HL-60 (cell line): ENCODE results near the gene MED14.

Experiments
- DNase-seq, 2 experiments: peaks; one replicate each; pipeline ENCODE4 v3.0.0-alpha.2; 2010 to 2020; ENCODE audit warnings: low read depth in 1 of 2, low spot score in 1 of 2
- H3K27ac ChIP-seq: fragments of 250-450 bp; sonication (Bioruptor Pico); replicated peaks from 2 replicates; pipeline ENCODE4 v1.5.1; 2020; ENCODE audit warnings: mild to moderate bottlenecking, moderate library complexity
- H3K27me3 ChIP-seq: fragments of 250-450 bp; sonication (Bioruptor Pico); 2 replicates; pipeline ENCODE4 v1.5.1; 2021; ENCODE audit warnings: mild to moderate bottlenecking, moderate library complexity; ENCODE audit not compliant: insufficient read depth, poor library complexity, severe bottlenecking
- H3K4me3 ChIP-seq: replicated peaks from 2 replicates; pipeline ENCODE4 v1.5.1; 2011; ENCODE audit warnings: mild to moderate bottlenecking, control low read depth, low read length; ENCODE audit not compliant: insufficient read depth
- GABPA ChIP-seq: IDR thresholded peaks from 2 replicates; pipeline ENCODE4 v1.6.1; 2012; ENCODE audit warnings: low read depth
- POLR2AphosphoS5 ChIP-seq: IDR thresholded peaks from 2 replicates; pipeline ENCODE4 v1.6.1; 2012; ENCODE audit warnings: low read depth
- REST ChIP-seq: IDR thresholded peaks from 2 replicates; pipeline ENCODE4 v1.6.1; 2012; ENCODE audit warnings: low read depth; ENCODE audit not compliant: insufficient replicate concordance
- SPI1 ChIP-seq: IDR thresholded peaks from 2 replicates; pipeline ENCODE4 v1.6.1; 2012; ENCODE audit warnings: low read depth, mild to moderate bottlenecking, borderline replicate concordance
- TF ChIP-seq, protein P1 (sequence below): IDR thresholded peaks from one replicate; pipeline ENCODE4 v1.5.1; 2011; ENCODE audit warnings: low read length, control low read depth, inconsistent platforms; ENCODE audit not compliant: insufficient read depth

Gene MED14

GRCh38 chrX:40773188-40773587, 37.8 kb upstream of the MED14 start:
- Histone ChIP-seq H3K27me3 (no peaks in the 10 kb centered on the region), H3K4me3 (no peak overlapping the region), H3K27ac (no peak overlapping the region)
- TF ChIP-seq POLR2AphosphoS5 (no peak), REST (no peak), GABPA (no peak), SPI1 (no peak)
- TF ChIP-seq, protein P1, sequence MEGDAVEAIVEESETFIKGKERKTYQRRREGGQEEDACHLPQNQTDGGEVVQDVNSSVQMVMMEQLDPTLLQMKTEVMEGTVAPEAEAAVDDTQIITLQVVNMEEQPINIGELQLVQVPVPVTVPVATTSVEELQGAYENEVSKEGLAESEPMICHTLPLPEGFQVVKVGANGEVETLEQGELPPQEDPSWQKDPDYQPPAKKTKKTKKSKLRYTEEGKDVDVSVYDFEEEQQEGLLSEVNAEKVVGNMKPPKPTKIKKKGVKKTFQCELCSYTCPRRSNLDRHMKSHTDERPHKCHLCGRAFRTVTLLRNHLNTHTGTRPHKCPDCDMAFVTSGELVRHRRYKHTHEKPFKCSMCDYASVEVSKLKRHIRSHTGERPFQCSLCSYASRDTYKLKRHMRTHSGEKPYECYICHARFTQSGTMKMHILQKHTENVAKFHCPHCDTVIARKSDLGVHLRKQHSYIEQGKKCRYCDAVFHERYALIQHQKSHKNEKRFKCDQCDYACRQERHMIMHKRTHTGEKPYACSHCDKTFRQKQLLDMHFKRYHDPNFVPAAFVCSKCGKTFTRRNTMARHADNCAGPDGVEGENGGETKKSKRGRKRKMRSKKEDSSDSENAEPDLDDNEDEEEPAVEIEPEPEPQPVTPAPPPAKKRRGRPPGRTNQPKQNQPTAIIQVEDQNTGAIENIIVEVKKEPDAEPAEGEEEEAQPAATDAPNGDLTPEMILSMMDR = no peak
- DNase-seq = no peak

DNA sequence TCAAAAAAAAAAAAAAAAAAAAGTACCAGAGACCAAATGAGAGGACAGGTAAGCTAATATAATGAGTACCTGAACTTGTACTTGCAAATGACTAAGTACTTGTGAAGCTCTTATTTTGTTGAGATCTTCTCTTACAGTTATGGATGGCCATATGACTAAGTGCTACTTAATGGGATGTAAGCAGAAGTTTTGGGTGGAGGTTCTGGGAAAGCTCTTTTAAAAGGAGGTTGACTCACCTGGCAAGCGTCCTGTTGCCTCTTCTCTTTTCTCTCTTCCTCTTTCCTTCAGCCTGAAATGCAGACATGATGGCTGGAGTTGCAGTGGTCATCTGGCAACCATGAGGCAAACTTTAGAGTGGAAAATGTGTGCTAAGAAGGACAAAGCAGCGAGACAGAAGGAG, 36.9 kb upstream of the MED14 start:
- Histone ChIP-seq H3K27me3 (no peaks in the 10 kb centered on the region), H3K27ac (no peak overlapping the region), H3K4me3 (no peak overlapping the region)
- TF ChIP-seq REST (no peak), GABPA (no peak), POLR2AphosphoS5 (no peak), SPI1 (no peak)
- TF ChIP-seq, protein P1 = no peak
- DNase-seq = no peak

- Histone ChIP-seq H3K27me3 (no peaks in the 10 kb centered on the region), H3K4me3 (no peak overlapping the region), H3K27ac (no peak overlapping the region)
- no peak for DNase-seq
- TF ChIP-seq GABPA (no peak), POLR2AphosphoS5 (no peak), REST (no peak), SPI1 (no peak)
- TF ChIP-seq, protein P1 = no peak
These were observed 26.4 kb upstream of the MED14 start for GRCh38 chrX:40761762-40762161.
